PC-9 (cell line): ENCODE measurements around the gene KLK6.

Experiments
- EZH2 ChIP-seq: fragments of 200-600 bp; sonication (generic); IDR thresholded peaks from 2 replicates; pipeline ENCODE4 v1.8.0; 2017; ENCODE audit warnings: antibody characterized with exemption, low read depth
- TF ChIP-seq, protein P1 (sequence below): fragments of 200-600 bp; sonication (generic); conservative IDR thresholded peaks from 2 replicates; pipeline ENCODE4 v1.6.1; 2017; ENCODE audit warnings: mixed run types, antibody characterized with exemption, mild to moderate bottlenecking, moderate library complexity

DNA sequence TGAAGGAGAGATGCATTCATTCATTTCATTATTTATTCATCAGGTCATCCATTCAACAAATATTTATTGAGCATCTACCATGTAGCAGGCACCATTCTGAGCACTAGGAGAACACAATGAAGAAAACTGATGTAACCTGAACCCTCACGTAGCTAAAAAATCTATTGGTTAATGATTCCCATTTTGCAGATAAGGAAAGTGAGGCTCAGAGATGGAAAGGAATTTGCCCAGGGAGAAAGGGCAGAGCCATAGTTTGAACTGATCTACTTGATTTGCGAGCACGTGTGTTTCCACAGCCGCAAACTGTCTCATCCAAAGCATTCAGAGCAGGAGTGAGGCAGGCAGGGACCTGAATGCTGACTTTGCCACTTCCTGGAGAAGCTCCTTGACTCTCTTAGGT lies 29.3 kb upstream of the KLK6 start:
- TF ChIP-seq, protein P1, sequence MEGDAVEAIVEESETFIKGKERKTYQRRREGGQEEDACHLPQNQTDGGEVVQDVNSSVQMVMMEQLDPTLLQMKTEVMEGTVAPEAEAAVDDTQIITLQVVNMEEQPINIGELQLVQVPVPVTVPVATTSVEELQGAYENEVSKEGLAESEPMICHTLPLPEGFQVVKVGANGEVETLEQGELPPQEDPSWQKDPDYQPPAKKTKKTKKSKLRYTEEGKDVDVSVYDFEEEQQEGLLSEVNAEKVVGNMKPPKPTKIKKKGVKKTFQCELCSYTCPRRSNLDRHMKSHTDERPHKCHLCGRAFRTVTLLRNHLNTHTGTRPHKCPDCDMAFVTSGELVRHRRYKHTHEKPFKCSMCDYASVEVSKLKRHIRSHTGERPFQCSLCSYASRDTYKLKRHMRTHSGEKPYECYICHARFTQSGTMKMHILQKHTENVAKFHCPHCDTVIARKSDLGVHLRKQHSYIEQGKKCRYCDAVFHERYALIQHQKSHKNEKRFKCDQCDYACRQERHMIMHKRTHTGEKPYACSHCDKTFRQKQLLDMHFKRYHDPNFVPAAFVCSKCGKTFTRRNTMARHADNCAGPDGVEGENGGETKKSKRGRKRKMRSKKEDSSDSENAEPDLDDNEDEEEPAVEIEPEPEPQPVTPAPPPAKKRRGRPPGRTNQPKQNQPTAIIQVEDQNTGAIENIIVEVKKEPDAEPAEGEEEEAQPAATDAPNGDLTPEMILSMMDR: no peak
- TF ChIP-seq EZH2: no peak
